Activated CD8-positive, alpha-beta T cell treated with anti-CD3 and anti-CD28 coated beads for 36 hours (primary cell): ENCODE measurements around the gene PPP1R9A. TPM values are rescaled to one million over a fixed set of nuclear protein-coding genes. Genes with fewer than 3 reads are reported as not detected.

ENCODE experiments used
- ATAC-seq: fragments of 200-7000 bp; cut with Tn5 transposase; one replicate; pipeline ENCODE4 v1.10.0; 2021; ENCODE audit warnings: mild to moderate bottlenecking, moderate library complexity
- CTCF ChIA-PET: fragments of 350-600 bp; sonication (Branson Sonifier 250); formaldehyde crosslinking; loops from one replicate; lab custom pipeline; 2021; ENCODE audit warnings: antibody characterized with exemption; lab: Charles Lee
- POLR2A ChIA-PET: fragments of 350-600 bp; sonication (Branson Sonifier 250); formaldehyde crosslinking; loops from one replicate; lab custom pipeline; 2021; ENCODE audit warnings: antibody characterized with exemption; lab: Charles Lee
- DNase-seq: peaks from one replicate; pipeline ENCODE4 v3.0.0-alpha.2; 2020
- H3K27ac Mint-ChIP-seq: one replicate; pipeline ENCODE4 v1.8.0; 2021; ENCODE audit warnings: mild to moderate bottlenecking, mixed read lengths
- H3K27me3 Mint-ChIP-seq: one replicate; pipeline ENCODE4 v1.8.0; 2021; ENCODE audit warnings: mixed read lengths
- H3K36me3 Mint-ChIP-seq: one replicate; pipeline ENCODE4 v1.8.0; 2021; ENCODE audit warnings: low read depth, mixed read lengths
- H3K4me1 Mint-ChIP-seq: one replicate; pipeline ENCODE4 v1.8.0; 2021; ENCODE audit warnings: low read depth, mixed read lengths
- H3K4me3 Mint-ChIP-seq: one replicate; pipeline ENCODE4 v1.8.0; 2021; ENCODE audit warnings: mild to moderate bottlenecking, moderate library complexity, mixed read lengths
- H3K9me3 Mint-ChIP-seq: one replicate; pipeline ENCODE4 v1.8.0; 2021; ENCODE audit warnings: mixed read lengths
- CTCF ChIP-seq: fragments of 200-600 bp; IDR thresholded peaks from one replicate; pipeline ENCODE4 v1.8.0; 2022; ENCODE audit warnings: antibody characterized with exemption, mild to moderate bottlenecking
- intact Hi-C: fragments of 100-400 bp; cut with micrococcal nuclease; formaldehyde crosslinking; loops from one replicate; pipeline ENCODE4 v1.10.0; 2022
- total RNA-seq, 2 experiments: library from RNA; stranded (reverse); gene quantifications; one replicate each; pipeline ENCODE4 v1.2.3, GENCODE V29; 2021

PPP1R9A gene
- total RNA-seq, 2 experiments from 2014 or later = 0.05 to 0.13 TPM

- intact Hi-C loops = no loop called here
- CTCF ChIA-PET = no interaction called here
These were observed 378.7 kb downstream of the PPP1R9A start for GRCh38 chr7:95286096-95286495.

GRCh38 chr7:95290166-95290830 is 382.9 kb downstream of the PPP1R9A start:
- no peak for TF ChIP-seq CTCF
- ATAC-seq = no peak
- intact Hi-C loops = no loop called here
- no peak for DNase-seq
- ChIA-PET CTCF (no interaction called here), POLR2A (no interaction called here)
- Mint-ChIP-seq H3K9me3 (no peaks in the 10 kb centered on the region), H3K27me3 (peaks cover 7% of the 10 kb centered on the region), H3K4me3 (no peak overlapping the region), H3K4me1 (no peaks in the 10 kb centered on the region), H3K27ac (no peak overlapping the region), H3K36me3 (no peaks in the 10 kb centered on the region)

More at GRCh38 chr7:95286096-95286495, 378.7 kb downstream of the PPP1R9A start:
- H3K36me3 Mint-ChIP-seq = no peaks in the 10 kb centered on the region
- H3K4me1 Mint-ChIP-seq = no peaks in the 10 kb centered on the region
- no peak for TF ChIP-seq CTCF
- POLR2A ChIA-PET = no interaction called here
- no peak for DNase-seq
- no peaks in the 10 kb centered on the region for H3K9me3 Mint-ChIP-seq
- H3K27me3 Mint-ChIP-seq = peaks cover 9% of the 10 kb centered on the region
- H3K4me3 Mint-ChIP-seq = no peak overlapping the region
- no peak overlapping the region for H3K27ac Mint-ChIP-seq
- no peak for ATAC-seq

- Mint-ChIP-seq H3K27ac (no peak overlapping the region), H3K36me3 (no peaks in the 10 kb centered on the region)
- CTCF ChIA-PET = no interaction called here
These were observed 388.0 kb downstream of the PPP1R9A start for GRCh38 chr7:95295397-95295796.

GRCh38 chr7:95296456-95296855 is 389.1 kb downstream of the PPP1R9A start:
- CTCF ChIA-PET = no interaction called here

More at GRCh38 chr7:95295397-95295796, 388.0 kb downstream of the PPP1R9A start:
- Mint-ChIP-seq H3K27me3 (peaks cover 13% of the 10 kb centered on the region), H3K4me3 (no peak overlapping the region), H3K9me3 (no peaks in the 10 kb centered on the region), H3K4me1 (no peaks in the 10 kb centered on the region)
- ATAC-seq (no peak), DNase-seq (no peak)
- intact Hi-C loops = no loop called here
- TF ChIP-seq CTCF = no peak
- POLR2A ChIA-PET = no interaction called here

More at GRCh38 chr7:95296456-95296855, 389.1 kb downstream of the PPP1R9A start:
- no peaks in the 10 kb centered on the region for H3K4me1 Mint-ChIP-seq
- H3K9me3 Mint-ChIP-seq = no peaks in the 10 kb centered on the region
- POLR2A ChIA-PET = no interaction called here
- TF ChIP-seq CTCF = no peak
- ATAC-seq (no peak), DNase-seq (no peak)
- H3K27ac Mint-ChIP-seq = no peak overlapping the region
- intact Hi-C loops = no loop called here
- H3K27me3 Mint-ChIP-seq = peaks cover 16% of the 10 kb centered on the region
- H3K4me3 Mint-ChIP-seq = no peak overlapping the region
- H3K36me3 Mint-ChIP-seq = no peaks in the 10 kb centered on the region
